GM19035 (cell line): ENCODE data around the gene ANKZF1.
A peak's percentile ranks its signal among the peaks of the same experiment; 100 is the strongest.
"Not testable (repeated sequence)": the region's sequence is repeated elsewhere in the genome, so short reads cannot be mapped to it uniquely, and the experiment has no call there.

Experiments used
- ATAC-seq: cut with Tn5 transposase; IDR thresholded peaks from one replicate; pipeline ENCODE4 v1.9.1; 2021; ENCODE audit not compliant: unreplicated experiment

The ANKZF1 gene, protein sequence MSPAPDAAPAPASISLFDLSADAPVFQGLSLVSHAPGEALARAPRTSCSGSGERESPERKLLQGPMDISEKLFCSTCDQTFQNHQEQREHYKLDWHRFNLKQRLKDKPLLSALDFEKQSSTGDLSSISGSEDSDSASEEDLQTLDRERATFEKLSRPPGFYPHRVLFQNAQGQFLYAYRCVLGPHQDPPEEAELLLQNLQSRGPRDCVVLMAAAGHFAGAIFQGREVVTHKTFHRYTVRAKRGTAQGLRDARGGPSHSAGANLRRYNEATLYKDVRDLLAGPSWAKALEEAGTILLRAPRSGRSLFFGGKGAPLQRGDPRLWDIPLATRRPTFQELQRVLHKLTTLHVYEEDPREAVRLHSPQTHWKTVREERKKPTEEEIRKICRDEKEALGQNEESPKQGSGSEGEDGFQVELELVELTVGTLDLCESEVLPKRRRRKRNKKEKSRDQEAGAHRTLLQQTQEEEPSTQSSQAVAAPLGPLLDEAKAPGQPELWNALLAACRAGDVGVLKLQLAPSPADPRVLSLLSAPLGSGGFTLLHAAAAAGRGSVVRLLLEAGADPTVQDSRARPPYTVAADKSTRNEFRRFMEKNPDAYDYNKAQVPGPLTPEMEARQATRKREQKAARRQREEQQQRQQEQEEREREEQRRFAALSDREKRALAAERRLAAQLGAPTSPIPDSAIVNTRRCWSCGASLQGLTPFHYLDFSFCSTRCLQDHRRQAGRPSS

DNA sequence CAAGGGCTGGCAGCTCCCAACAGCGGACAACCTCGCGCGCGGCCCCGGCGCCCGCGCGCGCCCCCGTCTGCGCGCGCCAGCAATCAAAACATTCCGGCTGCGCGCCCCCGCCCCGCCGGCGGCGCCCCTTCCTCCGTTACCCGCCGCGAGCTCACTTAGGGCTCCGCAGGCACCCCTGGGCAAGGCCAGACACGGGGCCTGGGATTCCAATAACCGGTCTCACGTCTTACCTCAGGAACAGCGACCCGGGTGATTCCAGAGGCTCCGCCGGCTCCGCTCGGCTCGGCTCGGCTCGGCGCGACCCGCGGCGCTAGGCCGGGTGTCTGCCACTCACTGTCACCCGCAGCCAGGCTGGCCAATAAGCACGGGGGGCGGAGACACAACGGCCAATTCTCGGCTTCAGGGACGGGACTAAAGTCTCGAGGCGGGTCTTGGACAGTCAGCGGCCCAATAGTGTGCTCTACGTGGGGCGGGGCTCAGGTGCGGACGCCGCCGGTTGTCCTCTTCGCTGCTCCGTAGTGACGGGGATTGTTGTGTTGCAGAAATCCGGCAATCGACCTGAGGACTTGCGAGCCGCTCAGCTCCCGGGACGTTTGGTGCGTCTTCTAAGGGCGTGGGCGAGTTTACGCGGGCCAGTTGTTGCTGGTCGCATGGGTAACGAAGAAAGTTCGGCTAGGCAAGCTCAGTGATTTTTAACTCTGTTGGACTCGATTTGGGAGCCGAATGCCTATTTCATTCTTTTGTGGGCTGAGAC lies at the start of gene ANKZF1, which contains the start of gene ATG9A:
ANKZF1 (plus strand) TSS at position 502 of the 754 bp plus-strand sequence. CDS start 452 bp downstream, outside the sequence.
ATG9A (minus strand) TSS at position 332 of the 754 bp plus-strand sequence. CDS start 1,612 bp downstream, outside the sequence.
- ATAC-seq = peak; percentile 96

DNA sequence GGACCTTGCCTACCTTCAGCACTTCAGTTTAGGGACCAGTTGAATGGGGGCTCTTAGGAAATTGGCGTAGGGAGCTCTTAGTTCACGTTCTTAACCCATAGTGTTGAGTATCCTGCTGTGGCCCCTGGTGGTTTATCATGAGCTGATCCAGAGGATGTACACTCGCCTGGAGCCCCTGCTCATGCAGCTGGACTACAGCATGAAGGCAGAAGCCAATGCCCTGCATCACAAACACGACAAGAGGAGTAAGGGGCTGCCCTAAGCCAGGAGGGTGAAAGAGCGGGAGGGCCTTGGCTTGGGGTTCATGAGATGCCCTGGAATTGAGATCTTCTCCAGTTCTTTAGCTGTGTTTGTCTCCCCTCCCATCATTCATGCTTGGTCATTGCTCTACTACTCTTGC lies 48.6 kb upstream of the ANKZF1 start:
- no peak for ATAC-seq

DNA sequence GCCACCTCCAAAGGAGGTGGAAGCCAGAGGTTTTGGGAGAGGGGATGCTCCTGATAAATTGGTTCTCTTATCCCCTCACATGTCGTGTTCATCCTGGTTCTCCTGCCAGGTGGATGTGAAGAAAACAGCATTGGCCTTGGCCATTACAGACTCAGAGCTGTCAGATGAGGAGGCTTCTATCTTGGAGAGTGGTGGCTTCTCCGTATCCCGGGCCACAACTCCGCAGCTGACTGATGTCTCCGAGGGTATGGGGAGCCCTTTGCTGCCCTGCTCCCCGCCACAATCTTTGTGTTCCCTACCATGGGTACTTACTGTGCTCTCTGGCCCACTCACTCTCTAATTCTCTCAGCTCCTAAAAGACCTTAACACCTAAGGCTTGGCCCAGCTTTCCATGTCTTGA lies 48.1 kb upstream of the ANKZF1 start:
- no peak for ATAC-seq

DNA sequence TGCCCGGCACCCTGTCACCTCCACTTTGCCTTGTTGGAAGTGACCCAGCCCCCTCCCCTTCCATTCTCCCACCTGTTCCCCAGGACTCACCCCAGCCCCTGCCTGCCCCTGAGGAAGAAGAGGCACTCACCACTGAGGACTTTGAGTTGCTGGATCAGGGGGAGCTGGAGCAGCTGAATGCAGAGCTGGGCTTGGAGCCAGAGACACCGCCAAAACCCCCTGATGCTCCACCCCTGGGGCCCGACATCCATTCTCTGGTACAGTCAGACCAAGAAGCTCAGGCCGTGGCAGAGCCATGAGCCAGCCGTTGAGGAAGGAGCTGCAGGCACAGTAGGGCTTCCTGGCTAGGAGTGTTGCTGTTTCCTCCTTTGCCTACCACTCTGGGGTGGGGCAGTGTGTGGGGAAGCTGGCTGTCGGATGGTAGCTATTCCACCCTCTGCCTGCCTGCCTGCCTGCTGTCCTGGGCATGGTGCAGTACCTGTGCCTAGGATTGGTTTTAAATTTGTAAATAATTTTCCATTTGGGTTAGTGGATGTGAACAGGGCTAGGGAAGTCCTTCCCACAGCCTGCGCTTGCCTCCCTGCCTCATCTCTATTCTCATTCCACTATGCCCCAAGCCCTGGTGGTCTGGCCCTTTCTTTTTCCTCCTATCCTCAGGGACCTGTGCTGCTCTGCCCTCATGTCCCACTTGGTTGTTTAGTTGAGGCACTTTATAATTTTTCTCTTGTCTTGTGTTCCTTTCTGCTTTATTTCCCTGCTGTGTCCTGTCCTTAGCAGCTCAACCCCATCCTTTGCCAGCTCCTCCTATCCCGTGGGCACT lies 47.1 kb upstream of the ANKZF1 start:
- no peak for ATAC-seq

- no peak for ATAC-seq
Observed at GRCh38 chr2:219183151-219183772, 46.3 kb upstream of the ANKZF1 start.

DNA sequence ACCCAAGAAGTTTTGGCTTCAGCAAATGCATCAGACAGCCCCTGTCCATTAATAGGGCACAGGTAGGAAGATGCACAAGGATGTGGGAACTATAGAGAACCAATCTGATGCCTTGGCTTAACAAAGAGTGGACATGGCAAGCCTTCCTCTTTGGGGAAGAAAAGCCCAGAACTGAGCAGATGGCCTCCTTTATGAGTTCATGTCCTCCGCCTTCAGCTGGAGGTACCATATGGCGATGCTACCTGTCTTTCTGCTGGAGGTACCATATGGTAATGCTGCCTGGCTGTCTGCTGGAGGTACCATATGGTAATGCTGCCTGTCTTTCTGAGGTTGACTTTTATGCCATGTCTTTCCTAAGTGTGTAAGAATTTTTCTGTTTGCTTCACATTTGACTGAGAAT lies 45.5 kb upstream of the ANKZF1 start:
- ATAC-seq = no peak

- ATAC-seq = no peak
Observed at GRCh38 chr2:219186754-219187456, 42.7 kb upstream of the ANKZF1 start.

DNA sequence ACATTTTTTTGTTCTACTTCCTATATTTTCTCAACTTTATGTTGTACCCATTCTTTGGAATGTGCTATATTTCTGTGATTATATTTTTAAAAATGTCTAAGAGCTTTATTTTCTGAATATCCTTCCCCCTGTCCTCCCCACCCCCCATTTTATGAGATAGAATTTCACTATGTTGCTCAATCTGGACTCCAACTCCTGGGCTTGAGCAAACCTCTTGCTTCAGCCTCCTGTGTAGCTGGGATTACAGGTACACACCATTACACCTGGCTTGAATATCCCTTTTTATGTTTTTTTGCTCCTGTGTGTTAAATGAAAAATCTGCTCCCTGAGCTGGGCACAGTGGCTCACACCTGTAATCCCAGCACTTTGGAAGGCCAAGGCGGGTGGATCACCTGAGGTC lies 32.2 kb upstream of the ANKZF1 start:
- ATAC-seq = no peak

- no peak for ATAC-seq
Observed at GRCh38 chr2:219198974-219199373, 30.6 kb upstream of the ANKZF1 start.

DNA sequence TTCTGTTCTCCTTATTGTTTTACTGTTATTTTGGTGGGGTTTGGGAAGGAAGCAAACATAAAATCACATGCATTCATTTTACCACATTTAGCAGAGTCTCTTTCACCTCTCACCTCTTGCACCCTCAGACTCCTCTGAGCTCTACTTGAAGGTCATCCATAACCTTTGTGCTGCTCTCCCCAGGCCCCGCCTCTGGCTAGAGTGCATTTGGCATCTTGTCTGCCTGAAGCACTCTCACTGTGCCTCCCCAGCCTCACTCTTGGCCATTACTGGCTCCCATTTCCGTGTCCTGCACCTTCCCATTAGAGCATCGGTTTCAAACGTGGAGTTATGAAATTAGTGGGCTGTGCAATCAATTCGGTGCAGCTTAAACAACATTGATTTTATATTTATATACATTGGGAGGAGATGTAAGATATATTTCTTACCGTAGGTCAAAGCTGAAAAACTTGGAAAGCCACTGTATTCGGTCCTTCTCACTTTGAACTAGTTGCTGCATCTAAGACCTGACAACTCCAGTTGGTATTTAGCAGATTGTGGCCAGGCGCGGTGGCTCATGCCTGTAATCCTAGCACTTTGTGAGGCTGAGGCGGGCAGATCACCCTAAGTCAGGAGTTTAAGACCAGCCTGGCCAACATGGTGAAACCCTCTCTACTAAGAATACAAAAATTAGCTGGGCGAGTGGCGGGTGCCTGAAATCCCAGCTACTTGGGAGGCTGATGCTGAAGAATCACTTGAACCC lies 30.0 kb upstream of the ANKZF1 start:
- no peak for ATAC-seq

GRCh38 chr2:219200502-219201326 lies 28.9 kb upstream of the ANKZF1 start:
- ATAC-seq = not testable (repeated sequence)

GRCh38 chr2:219201331-219201730 lies 28.3 kb upstream of the ANKZF1 start:
- not testable (repeated sequence) for ATAC-seq

GRCh38 chr2:219204425-219205164 lies 25.0 kb upstream of the ANKZF1 start:
- ATAC-seq = no peak

GRCh38 chr2:219205165-219205538 lies 24.5 kb upstream of the ANKZF1 start:
- no peak for ATAC-seq

GRCh38 chr2:219205981-219206327 lies 23.7 kb upstream of the ANKZF1 start:
- ATAC-seq = no peak

DNA sequence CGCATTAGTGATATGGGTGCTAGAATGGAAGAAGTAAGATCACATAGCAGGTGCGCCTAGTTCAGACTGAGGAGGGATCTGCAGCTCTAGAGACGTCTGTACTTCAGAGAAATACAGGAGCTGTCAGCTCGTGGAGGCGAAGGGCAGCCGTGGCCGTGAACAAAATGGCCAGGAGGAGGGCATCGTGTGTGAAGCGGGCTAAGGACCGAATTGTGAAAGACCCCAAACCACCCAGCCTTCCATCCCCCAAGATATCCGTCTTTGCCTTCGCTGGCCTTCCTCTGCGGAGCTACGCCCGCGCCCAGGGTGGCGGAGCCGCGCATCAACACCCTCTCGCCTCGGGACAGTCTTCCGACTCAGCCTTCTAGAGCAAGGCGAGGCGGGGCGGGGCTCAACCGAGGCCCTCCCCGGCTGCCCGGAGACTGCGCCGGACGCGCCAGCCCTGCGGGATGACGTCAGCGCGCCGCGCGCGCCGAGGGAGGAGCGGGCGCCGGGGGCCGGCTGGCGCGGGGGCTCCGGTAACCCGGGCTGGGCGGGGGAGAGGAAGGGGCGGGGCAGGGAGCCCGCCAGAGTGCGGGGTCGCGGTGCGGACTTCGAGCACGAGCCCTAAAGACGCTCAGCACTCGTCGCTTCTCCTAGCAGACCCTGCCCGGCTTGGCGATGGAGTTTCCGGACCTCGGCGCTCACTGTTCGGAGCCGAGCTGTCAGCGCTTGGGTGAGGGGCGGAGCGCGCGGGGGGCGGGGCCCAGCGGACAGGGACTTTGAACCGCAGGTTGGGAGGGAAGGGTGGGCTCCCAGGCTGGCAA lies 23.1 kb upstream of the ANKZF1 start, which contains the start of gene ZFAND2B:
ZFAND2B (plus strand) TSS at position 455 of the 806 bp plus-strand sequence; CDS start at position 661, 206 bp downstream.
- ATAC-seq = peak; percentile 97
